Tibial nerve (tissue), 4 donors: ENCODE results near the gene ATG10. TPM values are rescaled to one million over a fixed set of nuclear protein-coding genes. Genes with fewer than 3 reads are reported as not detected.
"Not testable (repeated sequence)": the region's sequence is repeated elsewhere in the genome, so short reads cannot be mapped to it uniquely, and the experiment has no call there.

ENCODE experiments used
- DNase-seq, 2 donors: peaks; one replicate each; pipeline ENCODE4 v3.0.0-alpha.2; 2019; ENCODE audit warnings: low spot score in 2 of 2
- H3K27ac ChIP-seq, 4 donors: fragments of 200-600 bp; sonication (generic) in 3 of 4; one replicate each; pipeline ENCODE4 v1.5.1; 2017 to 2019; ENCODE audit warnings: mild to moderate bottlenecking in 1 of 4
- H3K27me3 ChIP-seq, 2 donors: fragments of 200-600 bp; sonication (generic) in 1 of 2; one replicate each; pipeline versions ENCODE4 v1.5.1 to v1.6.0; 2017 to 2019
- H3K36me3 ChIP-seq, 3 donors: fragments of 200-600 bp; sonication (generic); one replicate each; pipeline ENCODE4 v1.5.1; 2018 to 2019
- H3K4me1 ChIP-seq, 4 donors: fragments of 200-600 bp; sonication (generic) in 3 of 4; one replicate each; pipeline ENCODE4 v1.5.1; 2017 to 2019
- H3K4me3 ChIP-seq, 4 donors: fragments of 200-600 bp; sonication (generic) in 3 of 4; one replicate each; pipeline ENCODE4 v1.5.1; 2017 to 2019; ENCODE audit warnings: mild to moderate bottlenecking in 1 of 4, moderate library complexity in 1 of 4
- H3K9me3 ChIP-seq, 4 donors: fragments of 200-600 bp; sonication (generic) in 3 of 4; one replicate each; pipeline ENCODE4 v1.5.1; 2017 to 2019
- EP300 ChIP-seq, 2 donors: sonication (generic); formaldehyde crosslinking; IDR thresholded peaks; one replicate each; pipeline ENCODE4 v1.6.1; 2017; ENCODE audit warnings: antibody characterized with exemption in 2 of 2, mild to moderate bottlenecking in 1 of 2
- POLR2A ChIP-seq, 2 donors: fragments of 450-650 bp; IDR thresholded peaks; one replicate each; pipeline ENCODE4 v1.6.1; 2017; ENCODE audit warnings: antibody characterized with exemption in 2 of 2, mild to moderate bottlenecking in 2 of 2, moderate library complexity in 2 of 2
- WGBS, 2 donors: methylation state at CpG; one replicate each; pipeline ENCODE4 v1.1.5; 2018; 5-methylcytosine and 5-hydroxymethylcytosine counted together
- total RNA-seq, 4 donors: library from RNA; depleted of rRNA; stranded (reverse); fragments of >200 nt; gene quantifications; one replicate each; pipeline ENCODE4 v1.1.0, GENCODE V29; 2016
- TF ChIP-seq, protein P1 (sequence below), 5 experiments: fragments of 200-600 bp in 3 of 5; fragments of 450-650 bp in 2 of 5; sonication (generic) in 3 of 5; IDR thresholded peaks; one replicate each; pipeline ENCODE4 v1.5.1; 2016 to 2019; ENCODE audit warnings: antibody characterized with exemption in 5 of 5, mild to moderate bottlenecking in 3 of 5, moderate library complexity in 2 of 5

Gene ATG10
- total RNA-seq, 4 donors from 2014 or later = 3.5 to 25.1 (median 6.9) TPM

DNA sequence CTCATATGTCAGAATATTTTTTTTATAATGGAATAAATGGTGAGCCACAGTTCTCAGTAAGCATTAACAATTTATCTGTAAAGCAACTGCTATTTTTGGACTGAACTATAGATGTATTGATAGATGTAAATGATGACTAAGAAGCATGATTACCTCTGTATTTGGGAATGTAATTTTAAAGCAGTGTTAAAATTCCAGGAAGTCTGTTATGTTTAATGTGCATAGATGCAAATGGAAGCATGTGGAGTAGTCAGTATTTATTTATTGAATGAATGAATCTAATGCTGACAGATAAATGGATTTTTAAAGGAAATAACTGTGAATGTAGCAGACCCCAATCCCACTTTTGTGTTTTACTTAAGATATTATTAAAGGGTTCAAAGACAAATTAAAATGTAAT lies 95.0 kb downstream of the ATG10 start:
- H3K4me3 ChIP-seq = no peak overlapping the region
- H3K27ac ChIP-seq = no peak overlapping the region
- peaks cover 0 to 4% (median 0%) of the 10 kb centered on the region in 4 donors for H3K4me1 ChIP-seq
- DNase-seq = no peak
- H3K27me3 ChIP-seq = no peaks in the 10 kb centered on the region
- no peaks in the 10 kb centered on the region for H3K36me3 ChIP-seq
- no peaks in the 10 kb centered on the region for H3K9me3 ChIP-seq
- TF ChIP-seq, protein P1, sequence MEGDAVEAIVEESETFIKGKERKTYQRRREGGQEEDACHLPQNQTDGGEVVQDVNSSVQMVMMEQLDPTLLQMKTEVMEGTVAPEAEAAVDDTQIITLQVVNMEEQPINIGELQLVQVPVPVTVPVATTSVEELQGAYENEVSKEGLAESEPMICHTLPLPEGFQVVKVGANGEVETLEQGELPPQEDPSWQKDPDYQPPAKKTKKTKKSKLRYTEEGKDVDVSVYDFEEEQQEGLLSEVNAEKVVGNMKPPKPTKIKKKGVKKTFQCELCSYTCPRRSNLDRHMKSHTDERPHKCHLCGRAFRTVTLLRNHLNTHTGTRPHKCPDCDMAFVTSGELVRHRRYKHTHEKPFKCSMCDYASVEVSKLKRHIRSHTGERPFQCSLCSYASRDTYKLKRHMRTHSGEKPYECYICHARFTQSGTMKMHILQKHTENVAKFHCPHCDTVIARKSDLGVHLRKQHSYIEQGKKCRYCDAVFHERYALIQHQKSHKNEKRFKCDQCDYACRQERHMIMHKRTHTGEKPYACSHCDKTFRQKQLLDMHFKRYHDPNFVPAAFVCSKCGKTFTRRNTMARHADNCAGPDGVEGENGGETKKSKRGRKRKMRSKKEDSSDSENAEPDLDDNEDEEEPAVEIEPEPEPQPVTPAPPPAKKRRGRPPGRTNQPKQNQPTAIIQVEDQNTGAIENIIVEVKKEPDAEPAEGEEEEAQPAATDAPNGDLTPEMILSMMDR (IDR thresholded peaks at IDR 0.05) = no peak
- TF ChIP-seq POLR2A (IDR thresholded peaks at IDR 0.05) (no peak), EP300 (IDR thresholded peaks at IDR 0.05) (no peak)

DNA sequence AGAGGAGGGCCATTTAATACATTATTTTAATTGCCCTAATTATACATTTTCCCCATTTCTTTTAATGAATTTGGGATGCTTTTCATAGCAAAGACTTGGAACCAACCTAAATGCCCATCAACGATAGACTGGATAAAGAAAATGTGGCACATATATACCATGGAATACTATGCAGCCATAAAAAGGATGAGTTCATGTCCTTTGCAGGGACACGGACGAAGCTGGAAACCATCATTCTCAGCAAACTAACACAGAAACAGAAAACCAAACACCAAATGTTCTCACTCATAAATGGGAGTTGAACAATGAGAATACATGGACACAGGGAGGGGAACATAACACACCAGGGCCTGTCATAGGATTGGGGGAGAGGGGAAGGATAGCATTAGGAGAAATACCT lies 96.2 kb downstream of the ATG10 start:
- not testable (repeated sequence) for H3K4me3 ChIP-seq, H3K27ac ChIP-seq, H3K4me1 ChIP-seq, H3K27me3 ChIP-seq, H3K36me3 ChIP-seq, DNase-seq, H3K9me3 ChIP-seq
- WGBS, 2 donors = 95% methylated on average over 3 of the region's 3 CpGs

DNA sequence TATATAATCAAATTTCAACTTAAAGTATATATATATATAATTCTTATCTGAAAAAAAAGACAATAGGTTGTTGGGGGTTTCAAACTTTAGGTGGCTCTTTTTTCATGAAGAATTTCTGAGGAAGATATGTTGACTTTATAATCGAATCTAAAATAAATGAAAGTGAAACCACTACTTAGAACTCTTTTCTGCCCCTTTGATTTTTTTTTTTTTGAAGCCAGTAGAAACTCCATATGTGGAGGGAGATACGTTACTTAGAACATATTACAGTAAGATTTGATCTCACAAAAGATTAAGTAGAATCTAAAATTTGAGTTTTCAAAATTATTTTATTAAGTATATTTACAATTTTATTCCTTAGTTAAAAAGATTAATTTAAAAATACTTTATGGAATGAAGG lies 96.9 kb downstream of the ATG10 start:
- no peak overlapping the region for H3K27ac ChIP-seq
- peaks cover 0 to 4% (median 0%) of the 10 kb centered on the region in 4 donors for H3K4me1 ChIP-seq
- TF ChIP-seq EP300 (IDR thresholded peaks at IDR 0.05) = no peak
- TF ChIP-seq, protein P1 (IDR thresholded peaks at IDR 0.05) = no peak
- no peak for TF ChIP-seq POLR2A (IDR thresholded peaks at IDR 0.05)
- DNase-seq = no peak
- no peaks in the 10 kb centered on the region for H3K27me3 ChIP-seq
- H3K9me3 ChIP-seq = no peaks in the 10 kb centered on the region
- 11 to 17% methylated on average over 2 of the region's 2 CpGs for WGBS, 2 donors
- no peaks in the 10 kb centered on the region for H3K36me3 ChIP-seq
- peak overlapping the region in 2 of 4 donors; percentile 13 to 34 for H3K4me3 ChIP-seq

DNA sequence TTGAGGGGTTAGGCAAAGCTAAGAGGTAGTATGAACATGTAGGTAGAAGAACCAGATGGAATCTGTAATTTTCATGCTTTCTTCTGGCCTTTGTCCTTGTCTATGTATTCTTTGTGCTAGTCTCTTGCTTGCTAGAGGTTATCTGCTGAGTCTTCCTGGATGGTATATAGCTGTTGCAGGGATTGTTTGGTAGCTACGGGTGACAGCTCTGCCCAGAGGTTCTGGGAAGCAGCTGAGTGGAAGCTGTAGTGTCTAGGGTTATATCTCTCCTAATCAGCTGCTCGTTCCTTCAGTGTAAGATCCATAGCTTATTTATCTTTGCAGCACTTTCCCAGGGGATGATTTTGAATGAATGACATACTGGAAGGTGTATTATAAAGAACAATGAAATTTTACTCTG lies 100.3 kb downstream of the ATG10 start:
- Histone ChIP-seq H3K36me3 (no peaks in the 10 kb centered on the region), H3K4me1 (peaks cover 0 to 4% (median 0%) of the 10 kb centered on the region in 4 donors), H3K4me3 (no peak overlapping the region)

DNA sequence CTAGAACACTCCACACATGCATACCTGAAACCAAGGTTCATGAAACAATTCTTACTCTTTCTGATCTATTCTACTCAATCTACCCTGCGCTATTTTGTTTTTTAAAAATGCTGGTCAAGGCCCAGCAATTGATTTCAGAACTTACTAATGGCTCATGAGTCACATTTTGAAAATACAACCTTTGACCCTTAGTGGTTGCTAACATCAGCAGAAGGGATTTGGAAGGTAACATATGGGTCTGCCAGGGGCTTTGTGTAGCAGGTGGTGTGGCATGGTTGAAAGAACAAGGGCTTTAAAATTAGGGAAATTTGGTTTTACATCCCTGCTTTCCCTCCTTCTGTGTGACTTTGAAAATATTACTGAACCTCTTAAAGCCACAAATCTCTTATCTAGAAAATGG lies 101.4 kb downstream of the ATG10 start:
- no peaks in the 10 kb centered on the region for H3K27me3 ChIP-seq
- DNase-seq = no peak
- no peaks in the 10 kb centered on the region for H3K36me3 ChIP-seq
- no peak overlapping the region for H3K4me3 ChIP-seq
- 93 to 95% methylated on average over 1 of the region's 1 CpG for WGBS, 2 donors
- H3K27ac ChIP-seq = no peak overlapping the region
- peaks cover 0 to 4% (median 0%) of the 10 kb centered on the region in 4 donors for H3K4me1 ChIP-seq
- no peaks in the 10 kb centered on the region for H3K9me3 ChIP-seq
- no peak for TF ChIP-seq EP300 (IDR thresholded peaks at IDR 0.05)
- no peak for TF ChIP-seq POLR2A (IDR thresholded peaks at IDR 0.05)
- TF ChIP-seq, protein P1 (IDR thresholded peaks at IDR 0.05) = no peak

More for the DNA sequence above, 100.3 kb downstream of the ATG10 start:
- Histone ChIP-seq H3K9me3 (no peaks in the 10 kb centered on the region), H3K27me3 (no peaks in the 10 kb centered on the region), H3K27ac (no peak overlapping the region)
- 85% methylated on average over 2 of the region's 2 CpGs for WGBS, 2 donors
- no peak for TF ChIP-seq POLR2A (IDR thresholded peaks at IDR 0.05)
- TF ChIP-seq, protein P1 (IDR thresholded peaks at IDR 0.05) = no peak
- no peak for TF ChIP-seq EP300 (IDR thresholded peaks at IDR 0.05)
- DNase-seq = no peak

DNA sequence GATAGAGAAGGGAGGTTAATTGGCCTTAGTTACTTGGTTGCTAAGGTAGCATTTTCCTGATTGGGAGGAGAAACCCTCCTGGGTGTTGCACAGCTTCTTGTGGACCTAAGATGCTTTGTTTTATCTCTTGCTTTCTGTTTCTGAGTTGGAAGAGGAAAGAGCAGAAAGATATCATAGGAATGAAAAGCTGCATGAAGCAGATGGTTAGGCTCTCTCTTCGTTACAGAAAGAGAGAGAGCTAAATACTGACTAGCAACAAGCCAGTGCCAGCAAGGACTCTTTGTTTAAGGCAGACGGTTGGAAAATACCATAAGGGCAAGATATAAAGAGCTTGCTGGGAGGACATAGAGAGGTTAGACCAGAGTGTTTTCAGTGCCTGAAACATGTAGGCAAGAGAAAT lies 103.1 kb downstream of the ATG10 start:
- Histone ChIP-seq H3K36me3 (no peaks in the 10 kb centered on the region), H3K4me1 (no peaks in the 10 kb centered on the region), H3K27me3 (no peaks in the 10 kb centered on the region), H3K27ac (no peak overlapping the region), H3K4me3 (no peak overlapping the region), H3K9me3 (peaks cover 0 to under 1% (median 0%) of the 10 kb centered on the region in 4 donors)
- WGBS, 2 donors = 29 to 31% methylated on average over 2 of the region's 2 CpGs
- TF ChIP-seq EP300 (IDR thresholded peaks at IDR 0.05) (no peak), POLR2A (IDR thresholded peaks at IDR 0.05) (no peak)
- TF ChIP-seq, protein P1 (IDR thresholded peaks at IDR 0.05) = no peak
- no peak for DNase-seq
